ENCODE results near the gene SH3BP5. TPM values are rescaled to one million over a fixed set of nuclear protein-coding genes. Genes with fewer than 3 reads are reported as not detected.

Gene SH3BP5
- total and polyA plus RNA-seq, 4 donors: 50.3 to 76.6 (median 67.3) TPM

DNA sequence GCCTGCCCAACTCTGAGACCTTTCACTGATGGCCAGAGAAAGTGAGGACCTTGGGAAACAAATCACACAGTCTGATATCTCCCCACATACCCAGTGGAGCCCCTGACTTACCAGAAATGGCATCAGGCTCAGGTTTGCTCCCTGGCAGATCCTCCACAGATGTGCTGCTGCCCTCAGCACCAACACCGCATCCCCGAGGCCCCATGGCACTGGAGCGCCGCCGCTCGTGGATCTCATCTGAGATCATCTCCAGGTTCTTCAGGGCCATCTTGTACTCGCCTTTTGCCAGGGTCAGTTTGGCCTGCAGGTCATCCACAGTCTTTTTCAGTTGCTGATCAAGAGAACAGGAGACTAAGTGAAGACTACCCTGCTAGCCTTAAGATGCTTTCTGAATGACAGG is 73.7 kb downstream of the SH3BP5 start:
- no peaks in the 10 kb centered on the region for H3K27me3 ChIP-seq (ENCODE audit: control insufficient read depth in 3 of 3, insufficient read depth in 3 of 3, low read length in 2 of 3)
- no peak overlapping the region for H3K9ac ChIP-seq (ENCODE audit: insufficient read depth in 1 of 2, low read length in 2 of 2)
- no peak overlapping the region for H3K27ac ChIP-seq (ENCODE audit: low read depth in 1 of 2, low read length in 1 of 2)
- DNase-seq (no peak), ATAC-seq (ENCODE audit: insufficient read depth, low FRiP score) (no peak)
- peaks cover 0 to 6% (median 0%) of the 10 kb centered on the region in 5 donors for H3K4me1 ChIP-seq (ENCODE audit: control insufficient read depth in 5 of 5, insufficient read depth in 5 of 5, low read length in 5 of 5)
- peaks cover 7 to 49% (median 16%) of the 10 kb centered on the region in 4 donors for H3K36me3 ChIP-seq (ENCODE audit: control insufficient read depth in 4 of 4, insufficient read depth in 4 of 4, low read length in 4 of 4)
- WGBS, 2 donors: 98 to 99% methylated on average over 7 of the region's 7 CpGs
- H3K4me3 ChIP-seq: no peak overlapping the region
- TF ChIP-seq, protein P1, sequence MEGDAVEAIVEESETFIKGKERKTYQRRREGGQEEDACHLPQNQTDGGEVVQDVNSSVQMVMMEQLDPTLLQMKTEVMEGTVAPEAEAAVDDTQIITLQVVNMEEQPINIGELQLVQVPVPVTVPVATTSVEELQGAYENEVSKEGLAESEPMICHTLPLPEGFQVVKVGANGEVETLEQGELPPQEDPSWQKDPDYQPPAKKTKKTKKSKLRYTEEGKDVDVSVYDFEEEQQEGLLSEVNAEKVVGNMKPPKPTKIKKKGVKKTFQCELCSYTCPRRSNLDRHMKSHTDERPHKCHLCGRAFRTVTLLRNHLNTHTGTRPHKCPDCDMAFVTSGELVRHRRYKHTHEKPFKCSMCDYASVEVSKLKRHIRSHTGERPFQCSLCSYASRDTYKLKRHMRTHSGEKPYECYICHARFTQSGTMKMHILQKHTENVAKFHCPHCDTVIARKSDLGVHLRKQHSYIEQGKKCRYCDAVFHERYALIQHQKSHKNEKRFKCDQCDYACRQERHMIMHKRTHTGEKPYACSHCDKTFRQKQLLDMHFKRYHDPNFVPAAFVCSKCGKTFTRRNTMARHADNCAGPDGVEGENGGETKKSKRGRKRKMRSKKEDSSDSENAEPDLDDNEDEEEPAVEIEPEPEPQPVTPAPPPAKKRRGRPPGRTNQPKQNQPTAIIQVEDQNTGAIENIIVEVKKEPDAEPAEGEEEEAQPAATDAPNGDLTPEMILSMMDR (IDR thresholded peaks at IDR 0.05; ENCODE audit: control extremely low read depth, extremely low read depth): no peak
- peaks cover 0 to 3% (median 0%) of the 10 kb centered on the region in 4 donors for H3K9me3 ChIP-seq (ENCODE audit: control insufficient read depth in 4 of 4, insufficient read depth in 3 of 4, low read length in 3 of 4)

GRCh38 chr3:15256861-15257341 is 75.5 kb downstream of the SH3BP5 start:
- no peaks in the 10 kb centered on the region for H3K27me3 ChIP-seq (ENCODE audit: control insufficient read depth in 3 of 3, insufficient read depth in 3 of 3, low read length in 2 of 3)
- ATAC-seq (ENCODE audit: insufficient read depth, low FRiP score) (peak; percentile 37), DNase-seq (no peak)
- H3K9me3 ChIP-seq (ENCODE audit: control insufficient read depth in 4 of 4, insufficient read depth in 3 of 4, low read length in 3 of 4): peaks cover 0 to 3% (median 0%) of the 10 kb centered on the region in 4 donors
- peaks cover 0 to 4% (median 0%) of the 10 kb centered on the region in 5 donors for H3K4me1 ChIP-seq (ENCODE audit: control insufficient read depth in 5 of 5, insufficient read depth in 5 of 5, low read length in 5 of 5)
- H3K9ac ChIP-seq (ENCODE audit: insufficient read depth in 1 of 2, low read length in 2 of 2): no peak overlapping the region
- TF ChIP-seq, protein P1 (IDR thresholded peaks at IDR 0.05; ENCODE audit: control extremely low read depth, extremely low read depth): no peak
- no peak overlapping the region for H3K4me3 ChIP-seq
- 70 to 86% methylated on average over 8 of the region's 8 CpGs for WGBS, 2 donors
- peaks cover 13 to 51% (median 22%) of the 10 kb centered on the region in 4 donors for H3K36me3 ChIP-seq (ENCODE audit: control insufficient read depth in 4 of 4, insufficient read depth in 4 of 4, low read length in 4 of 4)
- peak overlapping the region in 1 of 2 donors; percentile 51 for H3K27ac ChIP-seq (ENCODE audit: low read depth in 1 of 2, low read length in 1 of 2)

DNA sequence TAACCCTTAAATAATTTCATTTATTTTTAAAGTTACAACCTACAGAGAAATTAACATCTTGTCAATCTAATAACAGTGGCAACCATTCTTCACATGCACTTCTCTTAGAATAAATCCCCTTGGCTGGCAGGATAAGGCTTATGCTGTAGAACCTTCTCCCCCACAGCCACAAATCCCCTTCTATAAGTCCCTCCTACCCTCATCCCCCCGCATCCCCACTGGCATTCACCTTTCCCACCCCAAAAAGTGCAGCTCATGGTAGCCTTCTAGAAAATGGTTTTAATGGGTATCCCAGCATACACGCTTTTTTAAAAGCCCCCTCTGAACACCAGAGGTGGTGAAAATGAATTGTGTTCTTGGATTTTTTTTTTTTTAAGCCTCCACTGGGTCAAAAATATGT is 77.2 kb downstream of the SH3BP5 start:
- Histone ChIP-seq H3K36me3 (ENCODE audit: control insufficient read depth in 4 of 4, insufficient read depth in 4 of 4, low read length in 4 of 4) (peaks cover 17 to 42% (median 26%) of the 10 kb centered on the region in 4 donors), H3K9me3 (ENCODE audit: control insufficient read depth in 4 of 4, insufficient read depth in 3 of 4, low read length in 3 of 4) (peaks cover 0 to 3% (median 0%) of the 10 kb centered on the region in 4 donors)

More for the DNA sequence above, 77.2 kb downstream of the SH3BP5 start:
- H3K4me1 ChIP-seq (ENCODE audit: control insufficient read depth in 5 of 5, insufficient read depth in 5 of 5, low read length in 5 of 5): peaks cover 0 to 3% (median 0%) of the 10 kb centered on the region in 5 donors
- no peak overlapping the region for H3K27ac ChIP-seq (ENCODE audit: low read depth in 1 of 2, low read length in 1 of 2)
- ATAC-seq (ENCODE audit: insufficient read depth, low FRiP score): no peak
- no peak for DNase-seq
- no peaks in the 10 kb centered on the region for H3K27me3 ChIP-seq (ENCODE audit: control insufficient read depth in 3 of 3, insufficient read depth in 3 of 3, low read length in 2 of 3)
- no peak overlapping the region for H3K4me3 ChIP-seq
- no peak overlapping the region for H3K9ac ChIP-seq (ENCODE audit: insufficient read depth in 1 of 2, low read length in 2 of 2)
- TF ChIP-seq, protein P1 (IDR thresholded peaks at IDR 0.05; ENCODE audit: control extremely low read depth, extremely low read depth): no peak
- 92 to 97% methylated on average over 2 of the region's 2 CpGs for WGBS, 2 donors
